Mesendoderm (in vitro differentiated cells): ENCODE measurements around the gene NPTN.

Experiments
- DNase-seq: peaks from one replicate; pipeline ENCODE4 v3.0.0; 2013
- H2AK5ac ChIP-seq: 2 replicates; pipeline ENCODE4 v1.6.1; 2013; ENCODE audit warnings: low read length, inconsistent platforms
- H2BK120ac ChIP-seq: 2 replicates; pipeline ENCODE4 v1.6.1; 2013; ENCODE audit warnings: low read depth, mild to moderate bottlenecking, low read length, moderate library complexity, mixed read lengths
- H2BK15ac ChIP-seq: replicated peaks from 2 replicates; pipeline ENCODE4 v1.6.1; 2013; ENCODE audit warnings: low read depth, mild to moderate bottlenecking, moderate library complexity
- H2BK5ac ChIP-seq: 2 replicates; pipeline ENCODE4 v1.6.1; 2013; ENCODE audit warnings: low read length, inconsistent platforms
- H3K18ac ChIP-seq: 2 replicates; pipeline ENCODE4 v1.6.1; 2013; ENCODE audit warnings: mild to moderate bottlenecking, low read length, mixed read lengths
- H3K23ac ChIP-seq: one replicate; pipeline ENCODE4 v1.6.1; 2013; ENCODE audit warnings: low read length
- H3K27ac ChIP-seq: 2 replicates; pipeline ENCODE4 v1.5.1; 2013; ENCODE audit warnings: low read depth, mild to moderate bottlenecking, inconsistent platforms, low read length, moderate library complexity
- H3K27me3 ChIP-seq: 2 replicates; pipeline ENCODE4 v1.6.1; 2013; ENCODE audit warnings: low read length, control low read depth, mild to moderate bottlenecking, inconsistent platforms; ENCODE audit not compliant: insufficient read depth, poor library complexity
- H3K36me3 ChIP-seq: 2 replicates; pipeline ENCODE4 v1.6.1; 2013; ENCODE audit warnings: low read length, inconsistent platforms; ENCODE audit not compliant: control insufficient read depth, insufficient read depth
- H3K4ac ChIP-seq: one replicate; pipeline ENCODE4 v1.6.1; 2013; ENCODE audit warnings: low read depth, mild to moderate bottlenecking, low read length, moderate library complexity
- H3K4me1 ChIP-seq: 2 replicates; pipeline ENCODE4 v1.6.1; 2013; ENCODE audit warnings: low read depth, low read length, inconsistent platforms; ENCODE audit not compliant: control insufficient read depth
- H3K4me2 ChIP-seq: 2 replicates; pipeline ENCODE4 v1.6.1; 2013; ENCODE audit warnings: low read length
- H3K4me3 ChIP-seq: 2 replicates; pipeline ENCODE4 v1.5.1; 2013; ENCODE audit warnings: mild to moderate bottlenecking, low read length
- H3K56ac ChIP-seq: one replicate; pipeline ENCODE4 v1.6.1; 2013; ENCODE audit warnings: low read length
- H3K79me1 ChIP-seq: 2 replicates; pipeline ENCODE4 v1.6.1; 2013; ENCODE audit warnings: low read length, inconsistent platforms
- H3K79me2 ChIP-seq: 2 replicates; pipeline ENCODE4 v1.6.1; 2013; ENCODE audit warnings: mild to moderate bottlenecking, low read length; ENCODE audit not compliant: control insufficient read depth, insufficient read depth
- H3K9ac ChIP-seq: 2 replicates; pipeline ENCODE4 v1.6.1; 2013; ENCODE audit warnings: low read length, inconsistent platforms
- H4K5ac ChIP-seq: one replicate; pipeline ENCODE4 v1.6.1; 2013; ENCODE audit warnings: low read length
- H4K8ac ChIP-seq: one replicate; pipeline ENCODE4 v1.6.1; 2013; ENCODE audit warnings: low read depth, mild to moderate bottlenecking, control low read depth, low read length, moderate library complexity
- WGBS: extraction: QIAGEN DNeasy Blood & Tissue Kit; methylation state at CpG from one replicate; pipeline ENCODE4 v1.1.7; 2013; ENCODE audit warnings: low lambda C conversion rate, missing lambda C conversion rate; ENCODE audit not compliant: insufficient coverage; ENCODE audit errors: extremely low coverage; 5-methylcytosine and 5-hydroxymethylcytosine counted together

Gene NPTN

GRCh38 chr15:73679964-73680363 lies 46.8 kb upstream of the NPTN start:
- H3K4ac ChIP-seq = no peak overlapping the region
- H3K79me1 ChIP-seq = no peaks in the 10 kb centered on the region
- H2BK5ac ChIP-seq = no peak overlapping the region
- H3K4me2 ChIP-seq = no peak overlapping the region
- H2BK15ac ChIP-seq = no peak overlapping the region
- no peak overlapping the region for H3K27ac ChIP-seq
- no peak overlapping the region for H3K4me3 ChIP-seq
- WGBS = no CpG with 5 or more reads among the region's 6 CpGs
- H3K18ac ChIP-seq = no peak overlapping the region
- DNase-seq = no peak
- no peak overlapping the region for H3K56ac ChIP-seq
- H4K8ac ChIP-seq = no peak overlapping the region
- no peaks in the 10 kb centered on the region for H3K4me1 ChIP-seq
- H3K36me3 ChIP-seq = no peaks in the 10 kb centered on the region
- H3K23ac ChIP-seq = no peak overlapping the region
- H2BK120ac ChIP-seq = no peak overlapping the region
- no peaks in the 10 kb centered on the region for H3K27me3 ChIP-seq
- peaks cover 4% of the 10 kb centered on the region for H3K79me2 ChIP-seq
- no peak overlapping the region for H3K9ac ChIP-seq
- no peak overlapping the region for H2AK5ac ChIP-seq
- no peak overlapping the region for H4K5ac ChIP-seq

- WGBS = no CpG with 5 or more reads among the region's 3 CpGs
- no peak overlapping the region for H3K4me3 ChIP-seq
- H3K79me2 ChIP-seq = no peaks in the 10 kb centered on the region
- H3K9ac ChIP-seq = no peak overlapping the region
- H4K5ac ChIP-seq = no peak overlapping the region
- H2BK5ac ChIP-seq = no peak overlapping the region
- H3K36me3 ChIP-seq = no peaks in the 10 kb centered on the region
- no peak overlapping the region for H3K56ac ChIP-seq
- H4K8ac ChIP-seq = no peak overlapping the region
- no peak overlapping the region for H3K23ac ChIP-seq
- H3K27me3 ChIP-seq = no peaks in the 10 kb centered on the region
- no peak overlapping the region for H3K27ac ChIP-seq
- no peak overlapping the region for H3K4me2 ChIP-seq
- no peak for DNase-seq
- no peak overlapping the region for H2BK15ac ChIP-seq
- no peaks in the 10 kb centered on the region for H3K79me1 ChIP-seq
- H3K18ac ChIP-seq = no peak overlapping the region
- H2AK5ac ChIP-seq = no peak overlapping the region
- H2BK120ac ChIP-seq = no peak overlapping the region
- no peaks in the 10 kb centered on the region for H3K4me1 ChIP-seq
- H3K4ac ChIP-seq = no peak overlapping the region
Observed at GRCh38 chr15:73679180-73679579, 46.0 kb upstream of the NPTN start.

GRCh38 chr15:73678498-73678897 lies 45.3 kb upstream of the NPTN start:
- Histone ChIP-seq H2BK15ac (no peak overlapping the region), H3K27ac (no peak overlapping the region), H3K4me2 (no peak overlapping the region), H3K36me3 (no peaks in the 10 kb centered on the region), H2AK5ac (no peak overlapping the region), H3K18ac (no peak overlapping the region), H3K27me3 (no peaks in the 10 kb centered on the region), H3K56ac (no peak overlapping the region), H4K8ac (no peak overlapping the region), H3K9ac (no peak overlapping the region), H3K4ac (no peak overlapping the region), H3K79me1 (no peaks in the 10 kb centered on the region), H2BK120ac (no peak overlapping the region), H3K23ac (no peak overlapping the region), H2BK5ac (no peak overlapping the region), H3K79me2 (no peaks in the 10 kb centered on the region), H3K4me1 (no peaks in the 10 kb centered on the region), H4K5ac (no peak overlapping the region), H3K4me3 (no peak overlapping the region)
- WGBS = no CpG with 5 or more reads among the region's 3 CpGs
- DNase-seq = no peak

GRCh38 chr15:73677733-73678132 lies 44.5 kb upstream of the NPTN start:
- no CpG with 5 or more reads among the region's 2 CpGs for WGBS
- H3K79me1 ChIP-seq = no peaks in the 10 kb centered on the region
- H3K4me3 ChIP-seq = no peak overlapping the region
- no peaks in the 10 kb centered on the region for H3K4me1 ChIP-seq
- no peaks in the 10 kb centered on the region for H3K27me3 ChIP-seq
- no peak overlapping the region for H2BK15ac ChIP-seq
- H3K23ac ChIP-seq = no peak overlapping the region
- no peak overlapping the region for H3K4me2 ChIP-seq
- no peak overlapping the region for H2BK5ac ChIP-seq
- H3K27ac ChIP-seq = no peak overlapping the region
- no peak overlapping the region for H3K4ac ChIP-seq
- no peaks in the 10 kb centered on the region for H3K79me2 ChIP-seq
- no peaks in the 10 kb centered on the region for H3K36me3 ChIP-seq
- H2AK5ac ChIP-seq = no peak overlapping the region
- DNase-seq = no peak
- no peak overlapping the region for H3K56ac ChIP-seq
- no peak overlapping the region for H3K18ac ChIP-seq
- H4K8ac ChIP-seq = no peak overlapping the region
- H3K9ac ChIP-seq = no peak overlapping the region
- no peak overlapping the region for H4K5ac ChIP-seq
- H2BK120ac ChIP-seq = no peak overlapping the region

- Histone ChIP-seq H3K27ac (no peak overlapping the region), H3K4me3 (no peak overlapping the region), H2BK5ac (no peak overlapping the region), H4K8ac (no peak overlapping the region), H3K79me2 (no peaks in the 10 kb centered on the region), H3K56ac (no peak overlapping the region), H3K36me3 (no peaks in the 10 kb centered on the region), H3K4me1 (no peaks in the 10 kb centered on the region), H2BK120ac (no peak overlapping the region), H3K4me2 (no peak overlapping the region), H4K5ac (no peak overlapping the region), H3K18ac (no peak overlapping the region), H2AK5ac (no peak overlapping the region), H3K79me1 (no peaks in the 10 kb centered on the region), H3K4ac (no peak overlapping the region), H2BK15ac (no peak overlapping the region), H3K9ac (no peak overlapping the region), H3K23ac (no peak overlapping the region), H3K27me3 (no peaks in the 10 kb centered on the region)
- peak; percentile 82 for DNase-seq
- no CpG with 5 or more reads among the region's 5 CpGs for WGBS
Observed at GRCh38 chr15:73677146-73677607, 44.0 kb upstream of the NPTN start.

GRCh38 chr15:73674587-73674986 lies 41.4 kb upstream of the NPTN start:
- H4K8ac ChIP-seq = no peak overlapping the region
- WGBS = no CpG with 5 or more reads among the region's 1 CpG

More at GRCh38 chr15:73674587-73674986, 41.4 kb upstream of the NPTN start:
- no peaks in the 10 kb centered on the region for H3K36me3 ChIP-seq
- H2BK5ac ChIP-seq = no peak overlapping the region
- H4K5ac ChIP-seq = no peak overlapping the region
- H3K79me2 ChIP-seq = no peaks in the 10 kb centered on the region
- no peak overlapping the region for H3K56ac ChIP-seq
- H3K4me2 ChIP-seq = no peak overlapping the region
- H2AK5ac ChIP-seq = no peak overlapping the region
- H3K4ac ChIP-seq = no peak overlapping the region
- no peaks in the 10 kb centered on the region for H3K27me3 ChIP-seq
- H3K27ac ChIP-seq = no peak overlapping the region
- H3K4me3 ChIP-seq = no peak overlapping the region
- no peak for DNase-seq
- H3K9ac ChIP-seq = no peak overlapping the region
- no peak overlapping the region for H3K23ac ChIP-seq
- H3K4me1 ChIP-seq = no peaks in the 10 kb centered on the region
- no peak overlapping the region for H2BK15ac ChIP-seq
- no peak overlapping the region for H2BK120ac ChIP-seq
- no peaks in the 10 kb centered on the region for H3K79me1 ChIP-seq
- no peak overlapping the region for H3K18ac ChIP-seq
